Inferior parietal cortex (tissue), 1 donor: ENCODE measurements around the gene CCR7.
A peak's percentile ranks its signal among the peaks of the same experiment; 100 is the strongest.

Experiments used
- DNase-seq: peaks from one replicate; pipeline ENCODE4 v3.0.0-alpha.2; 2016; ENCODE audit errors: extremely low spot score

The CCR7 gene

DNA sequence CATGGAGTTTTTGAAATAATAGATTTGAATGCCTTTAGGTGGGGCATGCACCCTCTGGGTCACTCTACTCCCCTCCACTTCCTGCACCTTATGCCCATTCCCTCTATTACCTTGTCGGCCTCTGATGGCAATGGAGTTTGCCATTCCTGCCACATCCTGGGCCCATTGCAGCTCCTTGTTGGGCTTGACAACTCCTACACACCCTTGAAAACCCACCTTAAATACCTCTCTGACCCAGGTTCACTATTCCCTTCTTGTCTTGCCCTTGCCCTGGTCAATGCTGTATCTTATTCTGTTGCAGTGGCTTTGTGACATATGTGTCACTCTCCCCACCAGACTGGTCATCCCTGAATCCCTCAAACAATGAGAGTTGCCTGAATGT, 2.4 kb downstream of the CCR7 start:
- no peak for DNase-seq

DNA sequence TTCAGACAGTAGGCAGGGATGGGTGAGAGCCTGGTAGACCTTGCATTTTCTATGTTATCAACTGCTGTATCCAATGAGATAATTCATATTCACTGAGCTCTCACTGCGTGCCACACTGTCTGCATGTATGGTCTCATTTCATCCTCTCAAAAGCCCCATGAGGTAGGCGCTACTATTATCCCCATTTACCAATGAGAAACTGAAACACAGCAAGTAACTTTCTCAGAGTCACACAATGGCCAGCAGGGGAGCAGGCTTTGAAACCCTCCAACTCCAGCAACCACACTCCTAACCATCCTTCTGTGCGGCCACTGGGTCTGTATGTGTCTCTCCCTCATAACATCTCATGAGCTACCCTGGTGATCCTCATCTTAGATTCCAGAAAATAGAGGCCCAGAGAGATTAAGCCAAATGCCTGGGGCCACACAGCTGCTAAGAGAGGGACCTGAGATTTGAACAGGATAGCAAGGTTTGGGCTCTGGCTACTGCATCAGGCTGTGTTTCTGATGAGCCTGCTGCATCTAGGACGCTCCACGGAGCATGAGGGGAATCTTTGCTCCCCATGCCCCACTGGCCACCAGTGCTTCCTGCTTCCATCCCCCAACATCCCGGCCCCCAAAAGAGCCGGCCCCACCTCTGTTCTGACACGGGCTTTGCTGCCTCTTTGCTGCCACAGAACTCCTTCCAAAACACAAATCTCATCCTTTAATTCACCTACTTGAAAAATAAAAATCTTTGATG, 3.2 kb downstream of the CCR7 start:
- no peak for DNase-seq

DNA sequence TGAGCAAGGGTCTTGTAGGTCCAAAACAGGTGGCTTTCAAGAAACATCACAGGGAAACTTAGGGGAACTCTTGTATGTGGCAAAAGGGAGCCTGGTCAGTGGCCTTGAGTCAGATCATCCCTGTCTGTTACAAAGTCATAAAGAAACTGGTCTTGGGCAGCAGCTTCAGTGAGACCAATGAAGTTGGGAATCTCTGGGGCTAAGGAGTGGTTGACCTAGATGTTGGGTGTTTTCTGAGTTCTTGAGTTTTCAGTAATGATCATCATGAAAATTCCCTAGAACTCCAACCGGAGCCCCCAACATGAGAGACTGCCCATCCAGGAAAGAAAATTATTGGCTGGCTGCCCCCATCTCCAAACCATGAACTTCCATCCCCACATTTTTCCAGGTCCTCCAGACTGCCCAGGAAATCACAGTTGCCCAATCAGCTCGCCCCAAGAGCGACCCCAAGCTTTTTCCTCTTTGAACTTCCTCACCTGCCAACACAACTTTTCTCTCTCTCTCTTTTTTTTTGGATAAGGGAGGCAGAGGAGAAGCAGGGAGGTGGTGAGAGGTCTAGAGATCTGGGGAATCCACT, 3.9 kb downstream of the CCR7 start:
- no peak for DNase-seq

DNA sequence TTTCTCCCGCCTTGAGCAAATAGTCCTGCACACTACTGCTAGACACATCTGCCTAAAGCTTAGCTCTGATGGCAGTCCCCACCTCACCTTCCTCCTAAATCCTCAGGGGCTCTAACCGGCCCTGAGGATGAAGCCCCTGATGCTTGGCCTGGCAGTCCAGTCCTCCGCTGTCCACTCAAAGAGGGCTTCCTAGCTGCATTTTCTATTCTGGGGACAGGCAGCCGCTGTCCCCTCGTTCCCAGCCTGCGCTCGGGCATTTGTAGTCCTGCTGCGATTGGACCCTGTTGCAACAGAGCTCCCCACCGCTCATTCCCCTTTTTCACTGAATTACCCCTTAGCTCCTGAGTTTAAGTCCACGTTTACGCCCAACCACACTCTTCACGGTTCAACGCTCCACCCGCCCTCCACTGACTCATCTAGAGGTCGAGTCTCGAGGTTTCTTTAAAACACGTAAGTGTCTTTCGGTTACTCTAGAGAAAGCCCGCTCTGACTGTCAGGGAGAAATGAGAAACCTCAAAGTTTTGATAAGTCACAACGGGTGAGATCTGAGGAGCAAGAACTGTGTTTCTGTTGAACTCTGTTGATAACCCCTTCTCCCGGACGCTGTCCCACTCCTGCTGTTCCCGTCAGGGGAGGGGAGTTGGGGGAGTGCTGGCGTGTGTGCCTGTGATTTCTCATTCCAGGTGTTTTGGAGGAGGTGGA, 4.5 kb downstream of the CCR7 start:
- DNase-seq = no peak

DNA sequence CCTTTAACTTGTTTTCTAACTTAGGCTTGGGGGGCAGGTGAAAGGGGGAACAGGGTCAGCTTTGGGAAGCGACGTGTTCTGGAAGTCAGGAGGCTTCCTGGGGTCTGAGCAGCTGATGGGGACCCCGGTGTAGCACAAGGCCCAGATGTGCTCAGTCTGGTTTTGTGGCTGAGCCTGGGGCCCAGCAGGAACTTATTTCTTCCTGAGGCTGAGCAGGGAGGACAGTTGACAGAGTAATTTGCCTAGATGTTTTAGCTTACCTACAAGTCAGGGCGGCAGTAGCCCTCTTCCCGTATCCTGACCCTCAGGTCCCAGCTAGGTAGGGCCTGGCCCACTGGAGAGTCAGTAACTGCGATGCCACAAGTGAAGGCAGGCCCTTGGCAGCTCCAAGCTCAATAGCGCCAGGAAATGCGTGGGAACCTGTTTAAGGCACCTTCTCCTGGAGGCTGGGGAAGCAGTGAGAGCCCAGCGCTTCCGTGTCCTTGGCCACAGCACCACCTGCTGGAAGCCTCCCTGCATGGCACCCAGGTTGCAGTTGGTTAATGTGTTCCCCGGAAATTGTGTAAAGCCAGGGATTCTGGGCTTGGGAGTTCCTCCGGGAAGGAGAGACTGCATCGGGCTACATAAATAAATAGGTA, 5.2 kb downstream of the CCR7 start:
- DNase-seq = peak; percentile 94

DNA sequence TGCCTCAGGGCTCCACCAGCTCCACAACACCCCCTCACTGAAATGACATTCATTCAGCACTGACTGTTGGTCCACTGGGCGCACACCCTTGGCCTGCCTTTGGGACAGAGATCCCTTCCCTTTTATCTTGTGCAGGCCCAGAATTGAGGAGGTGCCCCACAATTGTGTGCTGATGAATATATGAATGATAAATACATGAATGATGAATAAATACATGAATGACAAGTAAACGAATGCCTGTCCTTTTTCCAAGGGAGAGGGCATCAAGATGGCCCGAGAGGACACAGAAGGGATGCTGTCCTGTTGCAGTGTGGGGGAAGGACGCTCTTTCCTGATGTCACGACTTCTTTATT, 5.7 kb downstream of the CCR7 start:
- no peak for DNase-seq

DNA sequence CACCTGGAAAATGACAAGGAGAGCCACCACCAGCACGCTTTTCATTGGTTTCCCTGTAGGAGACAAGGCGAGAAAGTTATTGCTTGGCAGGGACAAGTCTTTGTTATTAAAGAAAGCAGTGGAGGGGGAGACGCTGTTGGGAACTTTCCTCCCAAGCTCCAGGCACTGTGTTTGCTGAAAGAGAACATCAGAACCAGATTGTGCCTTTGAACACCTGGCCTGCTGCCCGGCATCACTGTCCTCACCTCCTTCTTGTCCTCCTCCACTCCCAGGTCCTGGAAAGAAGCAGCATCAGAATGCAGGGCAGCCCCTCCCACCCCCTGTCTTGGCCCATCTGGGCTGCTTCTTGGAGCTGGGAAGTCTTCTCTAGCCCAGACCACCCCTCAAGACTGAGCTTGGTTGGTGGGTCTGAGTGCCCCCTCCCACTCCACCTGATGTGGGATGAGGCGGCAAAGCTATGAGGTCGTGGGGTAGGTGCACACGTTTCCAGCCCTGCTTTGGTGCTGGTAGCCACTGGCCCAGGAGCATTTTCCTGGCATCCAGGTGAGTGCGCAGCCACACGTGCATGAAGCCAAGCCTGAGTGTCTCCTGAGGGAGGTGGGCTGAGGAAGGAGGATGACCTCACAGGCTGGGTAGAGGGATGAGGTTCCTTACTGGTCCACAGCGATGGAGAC, 6.2 kb downstream of the CCR7 start:
- DNase-seq = peak; percentile 45

DNA sequence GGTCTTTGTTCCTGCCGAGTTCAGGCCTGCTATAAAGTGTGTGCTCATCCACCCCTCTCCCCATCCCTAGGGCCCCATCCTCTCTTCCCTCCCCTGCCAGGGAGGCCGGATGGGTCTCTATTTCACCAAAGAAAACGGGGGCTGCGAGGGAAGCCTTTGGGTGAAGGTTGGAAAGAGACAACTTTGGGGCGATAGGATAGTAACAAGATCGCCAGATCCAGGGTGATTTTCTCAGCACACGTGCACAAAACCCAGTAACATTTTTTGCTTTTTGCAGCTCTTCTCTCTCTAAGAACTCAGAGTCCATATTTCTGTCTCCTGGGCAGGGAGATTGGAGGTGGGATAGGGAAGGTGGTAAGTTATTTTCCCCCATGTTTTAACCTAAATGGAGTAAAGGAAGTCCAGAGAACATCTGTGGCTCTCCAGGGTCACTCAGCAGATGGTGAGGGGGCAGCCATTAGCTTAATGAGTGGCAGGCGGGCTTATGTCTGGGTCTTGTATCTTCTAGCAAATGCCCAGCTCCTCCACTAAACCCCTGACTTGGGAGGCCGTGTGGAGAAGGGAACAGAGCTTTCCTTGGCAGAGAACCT, 6.9 kb downstream of the CCR7 start:
- no peak for DNase-seq

DNA sequence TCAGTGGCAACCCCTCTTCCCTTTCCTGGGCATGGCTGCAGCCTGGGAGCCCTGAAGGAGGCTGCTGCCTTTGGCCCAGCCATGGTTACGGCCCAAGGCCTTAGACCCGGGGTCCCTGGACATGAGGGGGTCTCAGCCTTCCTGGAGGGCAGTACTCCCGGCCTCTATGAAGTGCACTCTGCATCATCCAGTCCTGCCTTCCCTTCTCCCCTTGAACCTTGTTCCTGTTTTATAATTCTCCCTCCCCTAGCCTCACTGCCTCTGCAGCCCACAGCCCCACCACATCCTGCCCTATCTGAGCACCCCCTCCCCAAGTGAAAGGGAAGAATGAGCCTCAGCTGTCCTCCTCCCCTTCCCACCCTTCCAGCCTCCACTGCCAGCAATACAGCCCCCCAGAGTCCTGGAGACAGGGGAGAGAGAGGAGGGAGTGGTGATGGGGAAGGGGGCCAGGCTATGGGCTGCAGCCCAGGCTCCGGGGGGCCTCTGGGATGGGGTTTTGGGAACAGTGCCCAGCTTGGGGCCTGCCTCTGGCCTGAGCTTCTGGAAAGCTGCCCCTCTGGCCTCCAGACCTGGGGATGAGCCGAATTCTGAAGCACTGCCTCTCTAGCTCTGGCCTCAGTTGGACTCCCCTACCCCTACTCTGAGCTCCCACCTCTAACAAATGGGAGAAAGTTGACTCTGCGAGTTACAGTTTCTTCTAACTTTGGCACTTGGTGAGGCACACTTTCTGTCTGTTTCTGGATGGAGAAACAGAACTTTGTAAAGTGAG, 7.6 kb downstream of the CCR7 start:
- DNase-seq = no peak

DNA sequence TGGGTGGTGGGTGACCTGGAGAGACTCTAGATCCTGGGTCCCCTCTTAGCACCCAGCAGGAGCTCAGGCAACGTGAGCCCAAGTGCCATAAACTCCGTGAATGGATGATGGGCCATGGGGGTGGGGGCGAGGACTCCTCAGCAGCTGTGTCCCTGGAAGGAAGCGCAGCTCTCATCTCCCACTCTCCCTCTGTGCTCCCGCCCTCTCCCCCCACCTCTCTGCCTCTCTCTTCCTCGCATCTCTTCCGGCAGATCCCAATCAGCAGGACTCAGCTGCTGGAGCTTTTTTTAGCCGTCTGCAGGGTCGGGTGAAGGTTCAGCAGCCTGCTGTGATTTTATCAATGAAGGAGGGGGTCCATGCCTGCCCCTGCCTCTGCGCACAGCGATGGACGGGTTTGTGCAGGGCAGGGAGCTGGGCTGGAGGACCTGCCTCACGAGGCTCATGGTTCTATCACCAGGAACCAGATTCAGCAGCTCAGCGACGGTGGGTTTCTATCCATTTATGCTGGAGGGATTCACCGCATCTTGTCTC, 8.3 kb downstream of the CCR7 start:
- no peak for DNase-seq

DNA sequence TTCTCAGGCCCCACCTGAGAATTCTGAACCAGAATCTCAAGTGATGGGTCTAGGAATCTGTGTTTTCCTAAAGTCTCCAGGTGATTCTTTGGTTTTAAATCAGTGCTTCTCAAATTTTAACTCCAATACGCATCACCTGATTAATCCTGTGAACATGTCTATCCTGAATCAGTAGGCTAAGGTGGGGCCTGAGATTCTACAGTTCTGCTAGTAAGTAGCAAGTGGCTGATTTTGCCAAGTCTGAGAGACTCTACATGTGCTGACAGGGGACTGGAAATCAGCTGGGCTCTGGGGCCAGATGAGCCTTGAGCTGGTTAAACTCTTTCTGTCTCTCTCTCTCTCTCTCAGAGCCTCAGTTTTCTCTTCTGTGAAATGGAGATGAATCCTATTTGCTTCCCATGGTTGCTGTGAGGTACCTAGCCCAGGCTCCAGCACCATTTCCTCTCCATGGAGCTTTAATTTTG, 9.0 kb downstream of the CCR7 start:
- DNase-seq = no peak

DNA sequence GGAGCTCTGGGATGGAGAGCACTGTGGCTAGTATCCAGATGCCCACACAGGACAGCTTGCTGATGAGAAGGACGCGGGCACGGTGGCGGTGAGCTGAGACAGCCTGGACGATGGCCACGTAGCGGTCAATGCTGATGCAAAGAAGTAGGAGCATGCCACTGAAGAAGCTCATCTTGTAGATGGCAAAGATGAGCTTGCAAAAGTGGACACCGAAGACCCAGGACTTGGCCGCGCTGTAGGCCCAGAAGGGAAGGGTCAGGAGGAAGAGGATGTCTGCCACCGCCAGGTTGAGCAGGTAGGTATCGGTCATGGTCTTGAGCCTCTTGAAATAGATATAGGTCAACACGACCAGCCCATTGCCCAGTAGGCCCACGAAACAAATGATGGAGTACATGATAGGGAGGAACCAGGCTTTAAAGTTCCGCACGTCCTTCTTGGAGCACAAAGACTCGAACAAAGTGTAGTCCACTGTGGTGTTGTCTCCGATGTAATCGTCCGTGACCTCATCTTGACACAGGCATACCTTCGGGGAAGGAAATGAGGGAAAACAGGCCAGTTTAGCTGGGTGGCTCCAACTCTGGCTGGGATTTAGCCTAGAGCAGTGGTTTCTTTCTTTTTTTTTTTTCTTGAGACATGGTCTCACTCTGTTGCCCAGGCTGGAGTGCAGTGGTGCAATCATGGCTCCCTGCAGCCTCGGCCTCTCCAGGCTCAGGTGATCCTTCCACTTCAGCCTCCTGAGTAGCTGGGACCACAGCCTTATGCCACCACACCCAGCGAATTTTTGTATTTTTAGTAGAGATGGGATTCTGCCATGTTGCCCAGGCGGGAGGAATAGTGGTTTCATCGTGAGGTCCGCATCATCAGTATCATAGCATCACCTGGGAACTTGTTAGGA, 9.7 kb downstream of the CCR7 start:
- no peak for DNase-seq

DNA sequence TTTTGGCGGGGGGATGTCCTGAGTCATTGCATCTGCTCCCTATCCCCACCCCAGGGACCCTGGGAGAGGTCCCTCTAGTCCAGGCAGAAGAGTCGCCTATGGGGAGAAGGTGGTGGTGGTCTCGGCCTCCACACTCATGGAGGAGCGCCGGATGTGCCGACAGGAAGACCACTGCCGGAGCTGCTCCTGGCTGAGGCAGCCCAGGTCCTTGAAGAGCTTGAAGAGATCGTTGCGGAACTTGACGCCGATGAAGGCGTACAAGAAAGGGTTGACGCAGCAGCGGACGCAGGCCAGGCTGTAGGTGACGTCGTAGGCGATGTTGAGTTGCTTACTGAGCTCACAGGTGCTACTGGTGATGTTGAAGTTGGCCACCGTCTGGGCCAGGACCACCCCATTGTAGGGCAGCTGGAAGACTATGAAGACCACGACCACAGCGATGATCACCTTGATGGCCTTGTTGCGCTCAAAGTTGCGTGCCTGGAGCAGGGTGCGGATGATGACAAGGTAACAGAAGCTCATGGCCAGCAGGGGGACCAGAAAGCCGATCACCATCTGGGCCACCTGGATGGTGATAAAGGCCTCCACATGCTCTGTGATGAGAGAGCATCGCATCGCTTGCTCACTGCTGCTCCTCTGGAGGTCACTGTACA, 10.5 kb downstream of the CCR7 start:
- DNase-seq = no peak

DNA sequence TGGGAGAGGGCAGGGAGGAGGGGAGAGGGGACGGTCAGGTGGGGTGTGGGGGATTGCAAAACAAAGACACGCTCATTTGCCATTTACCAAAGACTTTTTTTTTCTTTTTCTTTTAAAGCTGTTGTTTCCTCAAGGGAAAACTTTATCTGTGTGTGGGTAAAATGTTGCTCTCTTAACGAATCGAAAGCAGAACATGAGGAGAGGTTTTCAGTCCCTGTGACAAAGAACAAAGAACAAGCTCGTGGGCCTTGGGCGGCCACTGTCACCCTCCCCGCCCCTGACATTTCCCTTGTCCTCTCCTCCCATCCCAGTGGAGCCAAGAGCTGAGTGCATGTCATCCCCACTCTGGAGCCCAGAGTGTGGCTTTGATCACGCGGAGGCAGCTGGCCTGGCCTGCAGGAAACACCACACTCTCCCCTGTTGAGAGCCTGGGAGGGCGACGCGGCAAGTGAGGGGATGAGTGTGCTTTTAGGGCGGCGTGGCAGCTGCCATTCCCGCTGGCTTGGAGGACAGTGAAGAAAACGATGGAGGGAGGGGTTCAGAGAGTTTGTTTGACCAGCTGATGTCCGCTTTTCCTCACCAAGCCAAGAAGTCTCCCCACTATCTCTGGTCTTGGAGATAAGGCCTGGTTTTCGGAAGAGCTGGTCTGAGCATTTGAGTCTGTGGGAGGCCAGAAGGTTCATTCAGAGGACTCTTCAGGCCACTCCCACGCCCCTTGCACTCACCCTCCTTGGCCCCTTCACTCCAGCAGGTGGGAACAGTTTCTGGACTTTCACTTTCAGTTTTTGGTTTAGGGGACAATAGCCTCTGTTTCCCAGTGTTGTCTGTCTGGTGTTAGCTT, 11.4 kb downstream of the CCR7 start:
- peak; percentile 63 for DNase-seq

DNA sequence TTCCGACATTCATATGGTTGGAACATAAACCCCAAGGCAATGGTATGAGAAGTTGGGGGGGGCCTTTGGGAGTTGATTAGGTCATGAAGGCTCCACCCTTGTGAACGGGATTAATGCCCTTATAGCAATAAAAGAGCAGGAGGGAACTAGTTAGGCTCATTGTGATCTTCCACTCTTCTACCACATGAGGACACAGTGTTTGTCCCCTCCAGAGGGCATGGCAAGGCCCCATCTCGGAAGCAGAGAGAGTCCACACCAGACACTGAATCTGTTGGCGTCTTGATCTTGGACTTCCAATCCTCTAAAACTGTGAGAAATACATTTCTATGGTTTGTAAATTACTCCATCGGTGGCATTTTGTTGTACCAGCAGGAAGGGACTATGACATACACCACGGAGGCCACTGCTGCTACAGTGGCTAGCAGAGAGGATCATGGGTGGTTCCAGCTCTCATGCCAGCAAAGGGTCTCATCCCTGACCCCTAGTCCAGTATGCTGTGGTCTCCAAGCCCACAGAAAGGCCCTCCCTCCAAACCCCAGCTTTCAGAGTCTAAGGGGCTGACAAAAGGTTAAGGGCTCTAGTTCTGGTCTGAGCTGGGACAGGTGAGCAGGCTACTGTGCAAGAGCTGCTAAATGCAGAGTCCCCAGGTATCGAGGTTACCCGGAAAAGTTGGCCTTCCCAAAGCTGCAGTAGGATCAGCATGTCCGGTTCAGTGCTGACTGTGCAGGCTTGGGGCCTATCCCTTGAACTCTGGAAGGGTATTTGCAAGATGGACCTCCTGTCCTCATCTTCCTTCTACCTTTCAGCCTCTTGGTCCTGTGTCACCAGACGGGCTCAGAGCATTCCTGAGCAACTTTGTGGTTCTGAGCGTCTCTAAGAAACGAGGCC, 12.2 kb downstream of the CCR7 start:
- no peak for DNase-seq

DNA sequence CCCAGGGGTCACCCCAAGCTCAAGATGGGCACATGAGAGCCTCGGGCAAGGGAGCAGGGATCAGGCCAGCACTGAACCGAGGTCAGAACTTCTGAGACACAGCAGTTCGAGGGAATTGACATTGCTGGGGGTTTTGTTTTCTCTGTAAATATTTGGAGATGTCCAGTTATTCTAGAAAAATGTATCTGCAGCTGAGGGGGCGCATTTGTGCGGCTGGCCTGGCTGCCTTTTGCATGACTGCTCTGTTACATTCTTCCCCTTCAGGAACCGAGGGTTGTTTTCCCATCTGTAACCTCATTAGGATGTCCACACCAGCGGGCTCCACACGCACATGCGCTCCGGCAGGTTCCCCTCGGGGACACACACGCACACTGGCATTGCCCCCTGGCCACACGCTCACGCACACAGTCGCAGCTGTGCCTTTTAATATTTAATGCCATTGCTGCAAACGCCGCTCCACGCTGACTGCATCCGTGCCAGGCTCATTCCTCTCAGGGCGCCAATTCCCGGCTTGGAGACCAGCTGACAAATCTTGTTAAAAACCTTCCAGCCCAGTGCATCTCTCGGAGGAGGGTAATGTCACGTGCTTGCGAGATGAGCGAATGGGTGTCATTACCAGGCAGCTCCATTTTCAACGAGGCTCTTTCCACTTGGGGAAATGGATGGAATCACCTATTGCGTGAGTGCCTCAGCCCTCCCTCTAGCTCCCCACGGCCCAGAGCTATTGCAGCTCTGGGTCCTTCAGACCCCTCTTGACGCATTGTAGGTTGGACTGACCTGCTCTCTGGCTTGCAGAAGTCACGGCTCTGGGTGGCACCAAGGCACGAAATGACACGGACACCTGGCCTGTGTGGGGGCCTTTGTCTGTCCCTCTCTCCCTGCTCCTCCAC, 13.1 kb downstream of the CCR7 start:
- peak; percentile 49 for DNase-seq
